Spleen (tissue), 11 donors: Measurements from ENCODE around the gene PRTG. TPM values are rescaled to one million over a fixed set of nuclear protein-coding genes. Genes with fewer than 3 reads are reported as not detected.
"Not testable (repeated sequence)": the region's sequence is repeated elsewhere in the genome, so short reads cannot be mapped to it uniquely, and the experiment has no call there.

Experiments used
- DNase-seq: peaks from one replicate; pipeline ENCODE4 v3.0.0-alpha.2; 2020
- H3K27ac ChIP-seq, 8 donors: fragments of 200-600 bp; sonication (generic) in 7 of 8; 1 replicate in 4 of 8; 2 replicates in 4 of 8; pipeline versions ENCODE4 v1.5.0 to v1.8.0; 2016 to 2021; ENCODE audit warnings: inconsistent platforms in 4 of 8, mild to moderate bottlenecking in 4 of 8, moderate library complexity in 1 of 8
- H3K27me3 ChIP-seq, 7 donors: fragments of 200-600 bp; sonication (generic) in 6 of 7; replicated peaks in 1 of 7; 1 replicate in 4 of 7; 2 replicates in 3 of 7; pipeline versions ENCODE4 v1.5.0 to v1.8.0; 2016 to 2021; ENCODE audit warnings: inconsistent platforms in 3 of 7, mild to moderate bottlenecking in 1 of 7
- H3K36me3 ChIP-seq, 6 donors: fragments of 200-600 bp; sonication (generic) in 5 of 6; 1 replicate in 4 of 6; 2 replicates in 2 of 6; pipeline versions ENCODE4 v1.5.0 to v1.8.0; 2016 to 2021; ENCODE audit warnings: inconsistent platforms in 2 of 6
- H3K4me1 ChIP-seq, 6 donors: fragments of 200-600 bp; sonication (generic) in 5 of 6; 1 replicate in 3 of 6; 2 replicates in 3 of 6; pipeline versions ENCODE4 v1.5.0 to v1.8.0; 2016 to 2021; ENCODE audit warnings: inconsistent platforms in 3 of 6
- H3K4me3 ChIP-seq, 8 donors: fragments of 200-600 bp; sonication (generic) in 7 of 8; 1 replicate in 4 of 8; 2 replicates in 4 of 8; pipeline versions ENCODE4 v1.5.0 to v1.8.0; 2016 to 2021; ENCODE audit warnings: inconsistent platforms in 4 of 8, mild to moderate bottlenecking in 4 of 8, moderate library complexity in 2 of 8
- H3K9me3 ChIP-seq, 8 donors: fragments of 200-600 bp; sonication (generic) in 7 of 8; 1 replicate in 4 of 8; 2 replicates in 4 of 8; pipeline versions ENCODE4 v1.5.0 to v1.8.0; 2016 to 2021; ENCODE audit warnings: inconsistent platforms in 4 of 8
- POLR2A ChIP-seq, 3 donors: fragments of 450-650 bp; IDR thresholded peaks; one replicate each; pipeline ENCODE4 v1.5.1; 2017; ENCODE audit warnings: antibody characterized with exemption in 3 of 3, mild to moderate bottlenecking in 1 of 3
- POLR2AphosphoS5 ChIP-seq, 3 donors: sonication (generic); formaldehyde crosslinking; IDR thresholded peaks; one replicate each; pipeline ENCODE4 v1.5.1; 2017; ENCODE audit warnings: antibody characterized with exemption in 3 of 3
- WGBS, 5 donors: extraction: QIAGEN DNeasy Blood & Tissue Kit in 3 of 5; methylation state at CpG; one replicate each; pipeline versions ENCODE4 v1.1.5 to v1.1.7; 2013 to 2018; 5-methylcytosine and 5-hydroxymethylcytosine counted together
- intact Hi-C: fragments of 100-400 bp; cut with DNase I; formaldehyde crosslinking; loops from one replicate; pipeline ENCODE4 v1.15.0; 2023; ENCODE audit warnings: low total_unique reads
- polyA plus RNA-seq, 3 donors: library from polyadenylated mRNA; stranded (reverse); fragments of 200-250 nt; gene quantifications; one replicate each; pipeline ENCODE4 v1.2.1, GENCODE V29; 2013
- total RNA-seq, 7 donors: library from RNA; depleted of rRNA in 3 of 7; stranded (reverse); fragments of >200 nt in 3 of 7; fragmentation: NEBNext Ultra II Directional in 4 of 7; extraction: Animal tissue kit (Norgen Biotek cat#: 25700) in 4 of 7; gene quantifications; one replicate each; pipeline versions ENCODE4 v1.1.0 to v1.2.1, GENCODE V29; 2016 to 2021
- TF ChIP-seq, protein P1 (sequence below), 11 experiments: fragments of 200-600 bp in 7 of 11; fragments of 450-650 bp in 4 of 11; sonication (generic) in 4 of 11; IDR thresholded peaks in 8 of 11; conservative IDR thresholded peaks in 3 of 11; 1 replicate in 7 of 11; 2 replicates in 4 of 11; pipeline versions ENCODE4 v1.4.0 to v1.8.0; 2016 to 2021; ENCODE audit warnings: antibody characterized with exemption in 11 of 11, inconsistent platforms in 4 of 11, mild to moderate bottlenecking in 1 of 11
- donor health status: healthy with polysubstance abuse.
- donor health status: DM: no; HTN: no; CAD: no; lungs with moderate emphysema.
- donor health status: DM: no; HTN: no; CAD: no.
- donor health status: Bipolar disorder and iron deficiency.
- donor health status: healthy.
- donor health status: DM: no; HTN: no; CAD: no.
- donor health status: DM: yes; HTN: yes; CAD: no.

PRTG gene
- total and polyA plus RNA-seq, 10 donors, result 0.02 to 1.4 (median 0.49) TPM

DNA sequence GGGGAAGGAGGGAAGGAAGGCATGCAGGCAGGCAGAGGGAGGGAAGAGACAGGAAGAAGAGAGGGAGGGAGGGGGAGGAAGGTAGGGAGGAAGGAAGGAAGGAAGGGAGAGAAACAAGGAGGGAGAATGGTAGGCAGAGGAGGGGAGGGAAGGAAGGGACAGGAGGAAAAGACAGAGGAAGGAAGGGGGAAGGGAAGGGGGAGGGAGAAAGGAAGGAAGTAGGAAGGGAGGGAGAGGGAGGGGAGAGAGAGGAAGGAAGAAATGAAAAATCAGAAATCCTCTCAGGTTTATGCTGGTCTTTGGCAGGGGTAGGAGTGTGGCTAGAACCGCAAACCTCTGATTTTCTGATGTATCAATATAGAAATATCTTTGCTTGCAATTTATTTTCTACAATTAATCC lies 4.2 kb downstream of the PRTG start:
- intact Hi-C loops, result no loop called here

DNA sequence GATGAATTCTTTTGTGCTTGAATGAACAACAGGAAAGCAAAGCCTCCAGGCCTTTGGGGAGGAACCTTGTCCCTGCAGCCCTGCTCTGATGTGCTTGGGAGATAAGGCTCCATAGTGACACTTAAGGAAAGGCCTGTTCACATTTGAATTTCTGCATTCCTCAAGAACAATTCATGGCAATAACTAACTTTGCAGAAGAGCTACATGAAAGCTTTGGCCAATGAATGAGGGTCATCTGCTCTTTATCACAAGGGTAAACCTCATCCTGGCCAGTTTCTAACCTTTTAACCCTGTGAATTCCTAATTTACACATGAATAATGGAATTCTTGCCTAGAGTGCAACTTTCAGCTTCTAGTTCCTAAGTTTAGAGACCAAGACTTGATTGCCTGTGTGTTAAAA lies 5.6 kb downstream of the PRTG start:
- H3K4me3 ChIP-seq, result no peak overlapping the region
- intact Hi-C loops, result no loop called here
- H3K27me3 ChIP-seq, result peaks cover 0 to 59% (median 28%) of the 10 kb centered on the region in 7 donors
- no peaks in the 10 kb centered on the region for H3K36me3 ChIP-seq
- no peak for DNase-seq
- H3K9me3 ChIP-seq, result no peaks in the 10 kb centered on the region
- TF ChIP-seq POLR2AphosphoS5 (IDR thresholded peaks at IDR 0.05), result no peak
- no peak for TF ChIP-seq POLR2A (IDR thresholded peaks at IDR 0.05)
- TF ChIP-seq, protein P1, sequence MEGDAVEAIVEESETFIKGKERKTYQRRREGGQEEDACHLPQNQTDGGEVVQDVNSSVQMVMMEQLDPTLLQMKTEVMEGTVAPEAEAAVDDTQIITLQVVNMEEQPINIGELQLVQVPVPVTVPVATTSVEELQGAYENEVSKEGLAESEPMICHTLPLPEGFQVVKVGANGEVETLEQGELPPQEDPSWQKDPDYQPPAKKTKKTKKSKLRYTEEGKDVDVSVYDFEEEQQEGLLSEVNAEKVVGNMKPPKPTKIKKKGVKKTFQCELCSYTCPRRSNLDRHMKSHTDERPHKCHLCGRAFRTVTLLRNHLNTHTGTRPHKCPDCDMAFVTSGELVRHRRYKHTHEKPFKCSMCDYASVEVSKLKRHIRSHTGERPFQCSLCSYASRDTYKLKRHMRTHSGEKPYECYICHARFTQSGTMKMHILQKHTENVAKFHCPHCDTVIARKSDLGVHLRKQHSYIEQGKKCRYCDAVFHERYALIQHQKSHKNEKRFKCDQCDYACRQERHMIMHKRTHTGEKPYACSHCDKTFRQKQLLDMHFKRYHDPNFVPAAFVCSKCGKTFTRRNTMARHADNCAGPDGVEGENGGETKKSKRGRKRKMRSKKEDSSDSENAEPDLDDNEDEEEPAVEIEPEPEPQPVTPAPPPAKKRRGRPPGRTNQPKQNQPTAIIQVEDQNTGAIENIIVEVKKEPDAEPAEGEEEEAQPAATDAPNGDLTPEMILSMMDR (IDR thresholded peaks at IDR 0.05 in 8 of 11, conservative IDR thresholded peaks at IDR 0.05 in 3 of 11), result no peak
- H3K27ac ChIP-seq, result no peak overlapping the region
- peaks cover 5 to 12% (median 11%) of the 10 kb centered on the region in 6 donors for H3K4me1 ChIP-seq

More for the DNA sequence above, 4.2 kb downstream of the PRTG start:
- WGBS, 5 donors, result 0 to 96% (median 53%) methylated on average over 1 of the region's 1 CpG
- Histone ChIP-seq H3K36me3 (no peaks in the 10 kb centered on the region), H3K27me3 (peaks cover 0 to 60% (median 36%) of the 10 kb centered on the region in 7 donors), H3K4me3 (no peak overlapping the region), H3K4me1 (peaks cover 5 to 25% (median 22%) of the 10 kb centered on the region in 6 donors), H3K9me3 (no peaks in the 10 kb centered on the region), H3K27ac (no peak overlapping the region)
- TF ChIP-seq POLR2A (IDR thresholded peaks at IDR 0.05) (no peak), POLR2AphosphoS5 (IDR thresholded peaks at IDR 0.05) (no peak)
- TF ChIP-seq, protein P1 (IDR thresholded peaks at IDR 0.05 in 8 of 11, conservative IDR thresholded peaks at IDR 0.05 in 3 of 11), result no peak
- DNase-seq, result no peak

DNA sequence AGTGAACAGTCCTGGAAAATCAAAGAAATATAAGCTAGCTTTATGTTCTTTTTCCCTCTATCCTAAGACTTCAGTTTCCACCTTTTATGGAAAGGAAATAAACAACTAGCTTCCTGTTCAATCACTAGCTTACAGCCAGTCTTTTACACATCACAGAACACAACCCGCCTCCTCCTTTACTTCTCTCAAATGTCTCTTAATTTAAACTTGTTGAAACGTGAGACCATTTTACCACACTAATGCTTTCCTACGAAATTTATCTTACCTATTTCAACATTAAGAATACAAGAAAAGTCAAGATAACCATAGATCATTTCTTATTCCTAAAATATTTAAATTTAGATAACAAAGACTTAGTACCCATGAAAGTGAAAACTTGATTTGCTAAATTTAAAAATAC lies 6.2 kb downstream of the PRTG start:
- Histone ChIP-seq H3K27ac (no peak overlapping the region), H3K27me3 (peaks cover 0 to 53% (median 22%) of the 10 kb centered on the region in 7 donors), H3K4me3 (no peak overlapping the region), H3K4me1 (peaks cover 2 to 5% (median 5%) of the 10 kb centered on the region in 6 donors), H3K9me3 (no peaks in the 10 kb centered on the region), H3K36me3 (no peaks in the 10 kb centered on the region)
- TF ChIP-seq POLR2A (IDR thresholded peaks at IDR 0.05) (no peak), POLR2AphosphoS5 (IDR thresholded peaks at IDR 0.05) (no peak)
- TF ChIP-seq, protein P1 (IDR thresholded peaks at IDR 0.05 in 8 of 11, conservative IDR thresholded peaks at IDR 0.05 in 3 of 11), result no peak
- intact Hi-C loops, result no loop called here
- WGBS, 5 donors, result 57 to 73% (median 65%) methylated on average over 3 of the region's 3 CpGs
- DNase-seq, result no peak

DNA sequence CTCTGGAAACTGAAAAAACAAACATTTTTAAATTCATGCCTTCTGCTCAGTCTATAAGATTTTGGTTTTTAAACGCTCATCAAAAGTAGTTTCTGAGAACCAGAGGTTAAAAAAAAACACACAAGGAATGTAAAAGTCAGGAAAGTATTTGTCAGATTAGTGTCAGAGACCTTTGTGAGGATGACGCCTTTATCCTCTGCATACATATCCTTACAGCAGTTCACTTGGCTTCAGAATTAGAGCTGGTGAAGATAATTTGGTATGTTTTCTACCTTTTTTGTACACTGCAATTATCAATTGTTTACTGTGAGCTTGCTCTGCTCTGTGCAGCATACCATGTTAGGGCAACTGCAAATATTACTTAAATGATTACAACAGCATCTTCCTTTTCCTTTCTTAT lies 8.3 kb downstream of the PRTG start:
- H3K27me3 ChIP-seq, result peaks cover 0 to 32% (median 1%) of the 10 kb centered on the region in 7 donors
- H3K4me1 ChIP-seq, result no peaks in the 10 kb centered on the region
- no peak overlapping the region for H3K4me3 ChIP-seq
- H3K36me3 ChIP-seq, result no peaks in the 10 kb centered on the region
- WGBS, 5 donors, result 69 to 87% (median 79%) methylated on average over 2 of the region's 2 CpGs
- no peak overlapping the region for H3K27ac ChIP-seq
- TF ChIP-seq, protein P1 (IDR thresholded peaks at IDR 0.05 in 8 of 11, conservative IDR thresholded peaks at IDR 0.05 in 3 of 11), result no peak
- TF ChIP-seq POLR2AphosphoS5 (IDR thresholded peaks at IDR 0.05) (no peak), POLR2A (IDR thresholded peaks at IDR 0.05) (no peak)
- intact Hi-C loops, result no loop called here
- no peak for DNase-seq
- H3K9me3 ChIP-seq, result no peaks in the 10 kb centered on the region

DNA sequence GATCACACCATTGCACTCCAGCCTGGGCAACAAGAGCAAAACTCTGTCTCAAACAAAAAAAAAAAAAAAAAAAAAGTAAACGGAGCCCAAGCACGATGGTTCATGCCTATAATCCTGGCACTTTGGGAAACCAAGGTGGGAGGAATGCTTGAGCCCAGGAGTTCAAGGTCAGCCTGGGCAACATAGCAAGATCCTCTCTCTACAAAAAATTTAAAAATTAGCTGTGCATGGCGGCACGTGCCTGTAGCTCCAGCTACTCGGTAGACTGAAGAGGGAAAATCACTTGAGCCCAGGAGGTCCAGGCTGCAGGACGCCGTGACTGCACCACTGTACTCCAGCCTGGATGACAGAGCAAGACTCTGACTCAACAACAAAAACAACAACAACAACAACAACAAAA lies 9.5 kb downstream of the PRTG start:
- whole genome bisulfite sequencing, 5 donors, result 91 to 97% (median 94%) methylated on average over 7 of the region's 7 CpGs
- DNase-seq, H3K36me3 ChIP-seq, H3K4me1 ChIP-seq, H3K27ac ChIP-seq, intact Hi-C loops, H3K4me3 ChIP-seq, H3K9me3 ChIP-seq: not testable (repeated sequence)
- peaks cover 0 to 20% (median 0%) of the 10 kb centered on the region in 7 donors for H3K27me3 ChIP-seq
